ENCODE measurements around the gene SNRPD2.
A peak's percentile ranks its signal among the peaks of the same experiment; 100 is the strongest.
"Not testable (repeated sequence)": the region's sequence is repeated elsewhere in the genome, so short reads cannot be mapped to it uniquely, and the experiment has no call there.

The SNRPD2 gene

DNA sequence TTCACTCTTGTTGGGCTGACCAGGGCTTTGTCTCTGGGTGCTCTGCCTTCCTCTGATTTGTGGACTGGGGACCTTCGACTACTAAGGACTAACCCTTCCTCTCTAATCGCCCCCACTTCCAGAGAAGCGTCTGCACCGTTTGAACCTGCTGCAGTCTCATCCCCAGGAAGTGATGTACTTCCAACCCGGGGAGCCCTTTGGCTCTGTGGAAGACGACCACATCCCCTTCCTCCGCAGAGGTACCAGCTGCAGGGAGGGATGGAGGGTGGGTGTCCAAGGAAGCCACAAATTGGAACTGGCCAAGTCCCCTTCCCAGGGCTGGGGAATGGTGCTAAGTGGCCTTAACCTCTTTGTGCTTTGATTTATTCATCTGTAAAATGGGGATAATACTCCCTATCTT, 9.9 kb upstream of the SNRPD2 start:
- Histone ChIP-seq H3K4me1 (ENCODE audit: control insufficient read depth, insufficient read depth, low read length) (no peaks in the 10 kb centered on the region), H3K9me3 (ENCODE audit: control insufficient read depth in 2 of 2, low read length in 2 of 2) (no peaks in the 10 kb centered on the region)

DNA sequence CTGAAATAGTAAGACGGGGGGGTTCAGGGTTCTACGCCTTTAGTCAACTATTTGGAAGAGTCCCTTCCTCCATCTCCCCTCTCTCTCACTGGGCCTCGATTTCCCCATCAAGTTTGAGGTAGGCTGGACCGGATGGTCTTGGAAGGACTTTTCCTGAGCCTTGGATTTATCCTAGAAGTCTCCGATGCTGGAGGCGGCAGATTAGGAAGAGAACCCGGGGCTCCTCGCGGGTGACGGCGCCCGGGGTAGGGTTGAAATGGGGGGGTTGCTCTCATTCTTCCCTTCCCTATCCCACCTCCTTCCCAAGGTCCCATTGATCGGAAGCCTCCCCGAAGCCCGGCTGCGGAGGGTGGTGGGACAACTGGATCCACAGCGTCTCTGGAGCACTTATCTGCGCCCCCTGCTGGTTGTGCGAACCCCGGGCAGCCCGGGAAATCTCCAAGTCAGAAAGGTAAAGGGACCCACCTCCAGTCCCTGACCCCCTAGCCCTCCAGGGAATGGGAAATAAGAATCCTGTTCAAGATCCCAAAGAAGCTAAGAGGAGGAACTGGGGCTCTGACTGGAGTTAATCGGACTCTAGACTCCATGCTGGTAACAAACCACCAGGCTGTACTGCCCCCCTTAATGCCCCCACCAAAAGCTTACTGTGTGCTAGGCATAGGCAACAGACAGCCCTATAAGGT, 1.5 kb upstream of the SNRPD2 start:
- H3K36me3 ChIP-seq (ENCODE audit: control insufficient read depth in 2 of 2, insufficient read depth in 2 of 2, low read length in 2 of 2), result peaks cover 5 to 8% of the 10 kb centered on the region in 2 donors
- H3K27me3 ChIP-seq (ENCODE audit: control insufficient read depth in 1 of 2, insufficient read depth in 2 of 2, low read length in 2 of 2), result no peaks in the 10 kb centered on the region
- peaks cover 17% of the 10 kb centered on the region for H3K4me1 ChIP-seq (ENCODE audit: control insufficient read depth, insufficient read depth, low read length)
- peak overlapping the region; percentile 88 for H3K27ac ChIP-seq (ENCODE audit: low read length)
- no peaks in the 10 kb centered on the region for H3K9me3 ChIP-seq (ENCODE audit: control insufficient read depth in 2 of 2, low read length in 2 of 2)
- peak overlapping the region; percentile 91 to 92 for H3K4me3 ChIP-seq (ENCODE audit: low read length in 2 of 2)
- H3K9ac ChIP-seq (ENCODE audit: low read length in 2 of 2), result peak overlapping the region; percentile 85 to 89

More for the DNA sequence above, 9.9 kb upstream of the SNRPD2 start:
- no peak overlapping the region for H3K4me3 ChIP-seq (ENCODE audit: low read length in 2 of 2)
- peaks cover 0 to 10% of the 10 kb centered on the region in 2 donors for H3K36me3 ChIP-seq (ENCODE audit: control insufficient read depth in 2 of 2, insufficient read depth in 2 of 2, low read length in 2 of 2)
- H3K27ac ChIP-seq (ENCODE audit: low read length), result no peak overlapping the region
- H3K27me3 ChIP-seq (ENCODE audit: control insufficient read depth in 1 of 2, insufficient read depth in 2 of 2, low read length in 2 of 2), result no peaks in the 10 kb centered on the region
- no peak overlapping the region for H3K9ac ChIP-seq (ENCODE audit: low read length in 2 of 2)

DNA sequence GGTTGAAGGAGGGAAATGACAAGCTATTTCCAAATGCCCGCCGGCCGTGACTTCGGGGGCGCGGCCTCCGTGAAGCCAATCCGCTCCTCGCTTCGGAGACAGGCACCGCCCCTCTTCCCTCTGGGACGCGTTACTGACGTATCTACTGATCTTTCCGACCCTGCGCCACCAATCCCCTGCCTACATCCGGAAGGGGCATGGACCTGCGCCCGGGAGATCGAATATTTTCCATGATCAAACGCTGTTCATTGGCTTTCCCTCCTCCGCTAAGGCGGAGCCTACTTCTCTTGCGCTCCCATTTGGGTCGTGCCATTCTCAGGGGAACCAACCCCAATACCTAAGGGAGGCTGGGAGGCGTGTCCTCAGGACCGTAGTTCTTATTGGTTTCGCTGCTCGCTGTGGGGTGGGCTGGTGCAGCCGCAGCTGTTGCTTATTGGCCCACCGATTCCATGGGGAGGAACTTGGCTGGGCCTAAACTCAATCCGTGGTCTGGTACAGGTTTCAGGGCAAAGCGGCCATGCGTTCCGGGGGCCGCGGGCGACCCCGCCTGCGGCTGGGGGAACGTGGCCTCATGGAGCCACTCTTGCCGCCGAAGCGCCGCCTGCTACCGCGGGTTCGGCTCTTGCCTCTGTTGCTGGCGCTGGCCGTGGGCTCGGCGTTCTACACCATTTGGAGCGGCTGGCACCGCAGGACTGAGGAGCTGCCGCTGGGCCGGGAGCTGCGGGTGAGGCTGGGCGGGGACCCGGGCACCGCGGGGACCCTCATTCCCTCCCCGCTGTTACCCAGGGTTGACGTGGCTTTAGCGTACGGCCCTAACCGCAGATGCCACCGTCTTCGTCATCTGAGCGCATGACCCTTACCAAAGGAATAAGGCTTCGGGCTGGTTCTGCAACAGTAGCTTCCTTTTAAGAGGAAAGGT, 693 bp upstream of the SNRPD2 start, which contains the start of gene QPCTL:
TSS of gene QPCTL (plus strand) at position 480 of the 919 bp plus-strand sequence. CDS start at position 518, 38 bp downstream.
- Histone ChIP-seq H3K9ac (ENCODE audit: low read length in 2 of 2) (peak within 1 kb of the TSS; percentile 90), H3K9me3 (ENCODE audit: control insufficient read depth in 2 of 2, low read length in 2 of 2) (no peaks in the 10 kb centered on the region), H3K4me3 (ENCODE audit: low read length in 2 of 2) (peak within 1 kb of the TSS; percentile 91 to 92), H3K36me3 (ENCODE audit: control insufficient read depth in 2 of 2, insufficient read depth in 2 of 2, low read length in 2 of 2) (peaks cover 13 to 14% of the 10 kb centered on the region in 2 donors), H3K4me1 (ENCODE audit: control insufficient read depth, insufficient read depth, low read length) (peaks cover 17% of the 10 kb centered on the region), H3K27ac (ENCODE audit: low read length) (peak within 1 kb of the TSS; percentile 88), H3K27me3 (ENCODE audit: control insufficient read depth in 1 of 2, insufficient read depth in 2 of 2, low read length in 2 of 2) (no peaks in the 10 kb centered on the region)

DNA sequence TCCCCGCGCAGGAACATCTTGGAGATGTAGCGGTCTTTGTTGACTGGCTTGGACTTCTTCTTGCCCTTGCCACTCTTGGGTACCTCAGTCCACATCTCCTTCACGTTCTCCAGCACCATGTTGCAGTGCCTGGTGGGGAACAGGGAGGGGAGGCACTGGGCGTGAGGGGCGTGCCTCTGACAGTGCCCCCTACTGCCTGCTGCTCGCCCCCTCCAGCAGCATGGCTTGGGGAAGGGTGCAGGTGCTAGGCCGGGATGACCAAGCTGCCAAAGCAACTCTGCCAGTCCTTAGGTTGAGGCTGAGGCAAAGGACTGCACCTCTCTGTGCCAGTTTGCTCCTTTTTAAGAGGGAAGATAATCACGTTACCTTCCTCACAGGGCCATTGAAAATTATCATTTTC, 4.2 kb downstream of the SNRPD2 start:
- H3K36me3 ChIP-seq (ENCODE audit: control insufficient read depth in 2 of 2, insufficient read depth in 2 of 2, low read length in 2 of 2), result peaks cover 29% of the 10 kb centered on the region in 2 donors
- H3K9ac ChIP-seq (ENCODE audit: low read length in 2 of 2), result no peak overlapping the region
- no peak overlapping the region for H3K4me3 ChIP-seq (ENCODE audit: low read length in 2 of 2)
- H3K27me3 ChIP-seq (ENCODE audit: control insufficient read depth in 1 of 2, insufficient read depth in 2 of 2, low read length in 2 of 2), result no peaks in the 10 kb centered on the region
- H3K27ac ChIP-seq (ENCODE audit: low read length), result no peak overlapping the region
- peaks cover 7% of the 10 kb centered on the region for H3K4me1 ChIP-seq (ENCODE audit: control insufficient read depth, insufficient read depth, low read length)
- no peaks in the 10 kb centered on the region for H3K9me3 ChIP-seq (ENCODE audit: control insufficient read depth in 2 of 2, low read length in 2 of 2)

DNA sequence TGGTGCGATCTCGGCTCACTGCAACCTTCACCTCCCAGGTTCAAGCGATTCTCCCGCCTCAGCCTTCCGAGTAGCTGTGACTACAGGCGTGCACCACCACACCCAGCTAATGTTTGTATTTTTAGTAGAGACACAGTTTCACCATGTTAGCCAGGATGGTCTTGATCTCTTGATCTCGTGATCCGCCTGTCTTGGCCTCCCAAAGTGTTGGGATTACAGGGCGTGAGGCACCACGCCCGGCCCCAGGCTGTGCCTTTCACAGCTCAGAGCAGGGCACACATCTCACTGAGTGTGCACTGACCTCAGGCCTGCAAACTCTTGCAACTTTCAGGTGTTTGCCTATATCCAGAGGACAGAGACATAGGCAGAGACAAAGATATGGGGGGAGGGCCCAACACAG, 6.7 kb downstream of the SNRPD2 start:
- H3K27ac ChIP-seq (ENCODE audit: low read length); H3K9ac ChIP-seq (ENCODE audit: low read length in 2 of 2); H3K4me3 ChIP-seq (ENCODE audit: low read length in 2 of 2); H3K9me3 ChIP-seq (ENCODE audit: control insufficient read depth in 2 of 2, low read length in 2 of 2); H3K27me3 ChIP-seq (ENCODE audit: control insufficient read depth in 1 of 2, insufficient read depth in 2 of 2, low read length in 2 of 2): not testable (repeated sequence)
- Histone ChIP-seq H3K4me1 (ENCODE audit: control insufficient read depth, insufficient read depth, low read length) (peaks cover 12% of the 10 kb centered on the region), H3K36me3 (ENCODE audit: control insufficient read depth in 2 of 2, insufficient read depth in 2 of 2, low read length in 2 of 2) (peaks cover 29% of the 10 kb centered on the region in 2 donors)

DNA sequence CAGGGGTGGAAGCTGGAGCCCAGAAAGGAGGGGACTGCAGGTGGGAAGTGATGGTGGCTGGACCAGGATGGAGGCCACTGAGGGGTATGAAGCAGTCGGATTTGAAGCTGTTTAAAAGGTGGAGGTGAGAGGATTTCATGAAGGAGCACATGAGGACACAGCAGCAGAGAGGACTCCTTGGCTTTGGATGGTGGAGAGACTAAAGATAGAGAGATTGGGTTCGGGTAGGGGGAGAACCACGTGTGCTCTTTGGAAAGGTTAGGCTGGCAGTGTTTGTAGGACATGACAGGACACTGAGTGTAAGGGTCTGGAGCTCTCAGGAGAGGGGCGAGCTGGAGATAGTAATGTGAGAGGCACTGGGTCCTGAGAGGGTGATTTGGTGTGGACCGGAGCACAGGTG, 8.8 kb downstream of the SNRPD2 start:
- Histone ChIP-seq H3K9ac (ENCODE audit: low read length in 2 of 2) (no peak overlapping the region), H3K27ac (ENCODE audit: low read length) (no peak overlapping the region), H3K36me3 (ENCODE audit: control insufficient read depth in 2 of 2, insufficient read depth in 2 of 2, low read length in 2 of 2) (peaks cover 20 to 24% of the 10 kb centered on the region in 2 donors), H3K4me3 (ENCODE audit: low read length in 2 of 2) (no peak overlapping the region), H3K27me3 (ENCODE audit: control insufficient read depth in 1 of 2, insufficient read depth in 2 of 2, low read length in 2 of 2) (peaks cover 11 to 13% of the 10 kb centered on the region in 2 donors), H3K4me1 (ENCODE audit: control insufficient read depth, insufficient read depth, low read length) (peaks cover 13% of the 10 kb centered on the region), H3K9me3 (ENCODE audit: control insufficient read depth in 2 of 2, low read length in 2 of 2) (no peaks in the 10 kb centered on the region)

DNA sequence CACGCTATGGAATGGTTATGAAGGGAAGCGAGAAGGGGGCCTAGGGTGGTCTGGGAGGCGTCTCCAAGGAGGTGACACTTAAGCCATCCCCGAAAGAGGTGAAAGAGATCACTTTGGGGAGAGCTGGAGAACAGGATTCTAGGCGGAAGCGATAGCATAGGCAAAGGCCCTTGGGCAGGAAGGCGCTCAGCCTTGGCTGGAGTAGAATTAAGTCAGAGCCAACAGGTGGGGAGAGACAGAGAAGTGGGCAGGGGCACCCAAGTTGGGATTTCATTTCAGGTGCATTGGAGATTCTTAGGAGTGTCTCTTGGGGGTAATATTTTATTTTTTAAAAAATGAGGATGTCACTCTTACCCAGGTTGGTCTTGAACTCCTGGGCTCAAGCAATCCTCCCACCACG, 9.6 kb downstream of the SNRPD2 start:
- Histone ChIP-seq H3K27ac (ENCODE audit: low read length) (peak overlapping the region; percentile 55), H3K27me3 (ENCODE audit: control insufficient read depth in 1 of 2, insufficient read depth in 2 of 2, low read length in 2 of 2) (peaks cover 18 to 19% of the 10 kb centered on the region in 2 donors), H3K9me3 (ENCODE audit: control insufficient read depth in 2 of 2, low read length in 2 of 2) (no peaks in the 10 kb centered on the region), H3K4me3 (ENCODE audit: low read length in 2 of 2) (peak overlapping the region in 1 of 2 donors; percentile 71), H3K36me3 (ENCODE audit: control insufficient read depth in 2 of 2, insufficient read depth in 2 of 2, low read length in 2 of 2) (peaks cover 13 to 16% of the 10 kb centered on the region in 2 donors), H3K9ac (ENCODE audit: low read length in 2 of 2) (peak overlapping the region in 1 of 2 donors; percentile 3), H3K4me1 (ENCODE audit: control insufficient read depth, insufficient read depth, low read length) (peaks cover 20% of the 10 kb centered on the region)

DNA sequence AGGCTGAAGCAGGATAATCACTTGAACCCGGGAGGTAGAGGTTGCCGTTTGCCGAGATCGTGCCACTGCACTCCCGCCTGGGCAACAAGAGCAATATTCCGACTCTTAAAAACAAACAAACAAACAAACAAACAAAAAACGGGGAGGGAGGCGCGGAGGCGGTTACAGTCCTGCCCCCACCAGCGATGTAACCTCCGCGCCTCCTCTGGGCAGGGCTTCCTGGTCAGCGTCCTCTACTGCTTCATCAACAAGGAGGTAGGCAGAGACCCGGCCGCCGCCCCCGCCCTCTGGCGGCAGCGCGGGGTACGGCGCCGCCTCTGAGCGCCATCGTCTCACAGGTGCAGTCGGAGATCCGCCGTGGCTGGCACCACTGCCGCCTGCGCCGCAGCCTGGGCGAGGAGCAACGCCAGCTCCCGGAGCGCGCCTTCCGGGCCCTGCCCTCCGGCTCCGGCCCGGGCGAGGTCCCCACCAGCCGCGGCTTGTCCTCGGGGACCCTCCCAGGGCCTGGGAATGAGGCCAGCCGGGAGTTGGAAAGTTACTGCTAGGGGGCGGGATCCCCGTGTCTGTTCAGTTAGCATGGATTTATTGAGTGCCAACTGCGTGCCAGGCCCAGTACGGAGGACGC, 10.2 kb downstream of the SNRPD2 start:
- no peaks in the 10 kb centered on the region for H3K9me3 ChIP-seq (ENCODE audit: control insufficient read depth in 2 of 2, low read length in 2 of 2)
- peak overlapping the region in 1 of 2 donors; percentile 3 for H3K9ac ChIP-seq (ENCODE audit: low read length in 2 of 2)
- H3K36me3 ChIP-seq (ENCODE audit: control insufficient read depth in 2 of 2, insufficient read depth in 2 of 2, low read length in 2 of 2), result peaks cover 10 to 13% of the 10 kb centered on the region in 2 donors
- peaks cover 25% of the 10 kb centered on the region for H3K4me1 ChIP-seq (ENCODE audit: control insufficient read depth, insufficient read depth, low read length)
- H3K4me3 ChIP-seq (ENCODE audit: low read length in 2 of 2), result peak overlapping the region; percentile 46 to 71
- H3K27ac ChIP-seq (ENCODE audit: low read length), result peak overlapping the region; percentile 55
- H3K27me3 ChIP-seq (ENCODE audit: control insufficient read depth in 1 of 2, insufficient read depth in 2 of 2, low read length in 2 of 2), result peaks cover 24 to 25% of the 10 kb centered on the region in 2 donors

DNA sequence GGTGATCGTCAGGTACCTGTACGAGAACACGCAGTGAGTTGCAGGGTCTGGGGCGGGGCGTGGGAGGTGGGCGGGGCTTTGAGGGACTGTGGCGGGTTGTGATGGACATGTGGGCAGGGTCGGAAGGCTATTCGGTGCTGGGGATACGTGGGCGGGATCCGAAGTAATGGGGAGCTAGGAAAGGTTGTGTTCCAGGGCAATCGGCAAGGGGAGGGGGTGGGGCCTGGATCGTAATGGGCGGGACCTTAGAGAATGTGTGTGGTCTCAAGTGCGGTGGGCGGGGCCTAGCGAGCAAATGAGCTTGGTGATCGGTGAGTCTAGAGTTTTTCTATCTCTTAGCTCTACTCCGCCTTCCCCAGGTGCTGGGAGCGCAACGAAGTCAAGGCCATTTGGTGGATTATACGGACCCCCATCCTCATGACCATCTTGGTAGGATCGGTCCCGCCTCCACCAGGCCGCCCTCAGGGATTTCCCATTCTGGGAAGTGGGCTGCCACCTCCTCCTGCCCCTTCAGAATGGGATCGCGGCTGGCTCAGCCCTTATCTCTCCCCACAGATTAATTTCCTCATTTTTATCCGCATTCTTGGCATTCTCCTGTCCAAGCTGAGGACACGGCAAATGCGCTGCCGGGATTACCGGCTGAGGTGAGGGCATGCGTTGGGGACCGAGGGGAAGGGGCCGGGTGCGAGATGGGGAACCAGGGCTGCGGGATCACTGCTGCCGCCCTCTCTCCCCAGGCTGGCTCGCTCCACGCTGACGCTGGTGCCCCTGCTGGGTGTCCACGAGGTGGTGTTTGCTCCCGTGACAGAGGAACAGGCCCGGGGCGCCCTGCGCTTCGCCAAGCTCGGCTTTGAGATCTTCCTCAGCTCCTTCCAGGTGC, 14.2 kb downstream of the SNRPD2 start:
- Histone ChIP-seq H3K36me3 (ENCODE audit: control insufficient read depth in 2 of 2, insufficient read depth in 2 of 2, low read length in 2 of 2) (no peaks in the 10 kb centered on the region), H3K4me1 (ENCODE audit: control insufficient read depth, insufficient read depth, low read length) (peaks cover 25% of the 10 kb centered on the region), H3K4me3 (ENCODE audit: low read length in 2 of 2) (peak overlapping the region in 1 of 2 donors; percentile 8), H3K9ac (ENCODE audit: low read length in 2 of 2) (no peak overlapping the region), H3K27me3 (ENCODE audit: control insufficient read depth in 1 of 2, insufficient read depth in 2 of 2, low read length in 2 of 2) (peaks cover 31 to 35% of the 10 kb centered on the region in 2 donors), H3K27ac (ENCODE audit: low read length) (no peak overlapping the region), H3K9me3 (ENCODE audit: control insufficient read depth in 2 of 2, low read length in 2 of 2) (no peaks in the 10 kb centered on the region)

DNA sequence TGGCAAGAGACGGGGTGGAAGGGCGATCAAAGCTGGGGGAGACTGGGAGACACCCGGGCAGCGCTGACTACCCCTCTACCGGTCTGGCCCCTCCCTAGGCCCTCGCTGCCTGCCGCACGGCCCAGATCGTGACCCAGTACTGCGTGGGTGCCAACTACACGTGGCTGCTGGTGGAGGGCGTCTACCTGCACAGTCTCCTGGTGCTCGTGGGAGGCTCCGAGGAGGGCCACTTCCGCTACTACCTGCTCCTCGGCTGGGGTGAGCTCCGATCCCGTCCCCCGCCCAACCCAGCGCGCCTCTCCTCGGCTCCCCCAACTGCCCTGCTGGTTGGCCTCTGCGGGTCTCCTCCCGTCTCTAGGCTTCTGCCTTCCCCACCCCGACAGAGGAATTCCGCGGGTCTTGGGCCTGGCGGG, 14.9 kb downstream of the SNRPD2 start:
- no peaks in the 10 kb centered on the region for H3K36me3 ChIP-seq (ENCODE audit: control insufficient read depth in 2 of 2, insufficient read depth in 2 of 2, low read length in 2 of 2)
- H3K27ac ChIP-seq (ENCODE audit: low read length), result no peak overlapping the region
- H3K4me1 ChIP-seq (ENCODE audit: control insufficient read depth, insufficient read depth, low read length), result peaks cover 22% of the 10 kb centered on the region
- no peak overlapping the region for H3K4me3 ChIP-seq (ENCODE audit: low read length in 2 of 2)
- H3K27me3 ChIP-seq (ENCODE audit: control insufficient read depth in 1 of 2, insufficient read depth in 2 of 2, low read length in 2 of 2), result peaks cover 33 to 35% of the 10 kb centered on the region in 2 donors
- no peaks in the 10 kb centered on the region for H3K9me3 ChIP-seq (ENCODE audit: control insufficient read depth in 2 of 2, low read length in 2 of 2)
- H3K9ac ChIP-seq (ENCODE audit: low read length in 2 of 2), result no peak overlapping the region
